HFF-Myc (cell line): ENCODE data around the gene PPP1R3A.
A peak's percentile ranks its signal among the peaks of the same experiment; 100 is the strongest.

ENCODE experiments used
- DNase-seq: peaks from one replicate; pipeline ENCODE4 v3.0.0-alpha.2; 2011; ENCODE audit warnings: low read depth; ENCODE audit errors: extremely low read depth
- H3K4me3 ChIP-seq: replicated peaks from 2 replicates; pipeline ENCODE4 v1.5.1; 2011; ENCODE audit warnings: low read depth, mild to moderate bottlenecking, control low read depth, low read length
- CTCF ChIP-seq: IDR thresholded peaks from 2 replicates; pipeline ENCODE4 v1.5.1; 2012; ENCODE audit warnings: mild to moderate bottlenecking, low read depth, low read length, control low read depth; ENCODE audit errors: missing control alignments

The PPP1R3A gene

GRCh38 chr7:113912876-113913275 lies 5.9 kb downstream of the PPP1R3A start:
- no peak for DNase-seq
- no peak overlapping the region for H3K4me3 ChIP-seq
- no peak for TF ChIP-seq CTCF

DNA sequence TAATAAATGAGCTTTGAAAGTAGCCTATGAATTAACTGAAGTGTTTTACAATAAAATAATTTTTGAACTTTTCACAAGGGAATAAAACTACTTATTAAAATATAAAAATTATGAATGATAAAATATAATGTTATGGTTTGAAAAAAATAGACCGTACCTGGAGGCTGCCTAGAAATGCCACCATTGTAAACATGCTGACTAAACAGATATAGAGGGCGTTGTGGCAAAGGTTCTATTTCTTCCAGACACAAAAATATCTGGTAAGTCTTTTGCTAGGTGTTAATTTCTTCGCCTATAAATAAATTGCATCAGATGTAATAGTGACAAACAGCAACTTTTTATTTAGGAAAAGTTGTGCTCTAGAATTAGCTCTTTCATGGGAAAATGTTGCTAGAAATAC lies 11.2 kb downstream of the PPP1R3A start:
- TF ChIP-seq CTCF = no peak
- no peak overlapping the region for H3K4me3 ChIP-seq
- no peak for DNase-seq

- no peak overlapping the region for H3K4me3 ChIP-seq
- TF ChIP-seq CTCF = no peak
- no peak for DNase-seq
These were observed 14.3 kb downstream of the PPP1R3A start for GRCh38 chr7:113904521-113904920.

- no peak overlapping the region for H3K4me3 ChIP-seq
- no peak for DNase-seq
- no peak for TF ChIP-seq CTCF
These were observed 26.0 kb downstream of the PPP1R3A start for GRCh38 chr7:113892818-113893217.

GRCh38 chr7:113891828-113892227 lies 27.0 kb downstream of the PPP1R3A start:
- H3K4me3 ChIP-seq = no peak overlapping the region
- DNase-seq = peak; percentile 5
- TF ChIP-seq CTCF = no peak

- no peak for DNase-seq
- no peak for TF ChIP-seq CTCF
- H3K4me3 ChIP-seq = no peak overlapping the region
These were observed 27.8 kb downstream of the PPP1R3A start for GRCh38 chr7:113891031-113891350.

DNA sequence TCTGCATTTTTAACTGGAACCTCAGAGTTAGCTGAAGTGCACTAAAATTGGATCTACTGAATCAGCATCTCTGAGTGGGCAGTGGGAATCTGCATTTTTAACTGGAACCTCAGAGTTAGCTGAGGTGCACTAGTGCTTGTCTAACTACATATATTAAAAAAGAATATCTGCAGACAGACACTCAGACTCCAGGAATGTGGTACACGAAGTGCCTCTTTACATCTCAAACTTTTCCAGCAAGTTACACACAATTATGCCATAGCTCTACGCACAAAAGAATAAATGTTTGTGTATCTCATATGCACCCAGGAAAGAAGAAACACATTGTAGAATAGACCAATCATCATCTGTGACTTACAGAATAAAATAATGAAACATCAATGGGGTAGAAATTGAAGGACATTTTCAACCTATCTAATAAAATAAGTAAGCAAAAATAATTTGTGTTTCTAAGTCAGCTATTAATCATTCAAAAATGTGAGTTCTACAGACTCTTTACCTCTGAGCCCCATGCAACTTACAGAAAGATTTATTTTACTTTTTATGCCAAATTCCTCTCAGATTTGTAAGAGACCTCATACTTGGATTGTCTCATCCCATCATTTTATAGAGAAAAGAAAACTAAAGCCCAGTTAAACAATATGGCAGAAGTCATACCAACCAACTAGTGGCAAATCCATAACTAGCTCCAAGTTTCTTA lies 28.3 kb downstream of the PPP1R3A start:
- no peak for DNase-seq
- no peak for TF ChIP-seq CTCF

More for the DNA sequence above, 28.3 kb downstream of the PPP1R3A start:
- H3K4me3 ChIP-seq = no peak overlapping the region
